Activated CD4-positive, CD25-positive, alpha-beta regulatory T cell treated with anti-CD3 and anti-CD28 coated beads, Interleukin-2, amount 50 U/mL, for 24 hours (primary cell): Measurements from ENCODE around the gene KAT7.

Source experiments
- ATAC-seq, 2 donors: fragments of 150-1000 bp; cut with Tn5 transposase; one replicate each; pipeline ENCODE4 v1.10.0; 2021; ENCODE audit warnings: mild to moderate bottlenecking in 1 of 2, moderate library complexity in 1 of 2

The KAT7 gene

GRCh38 chr17:49873466-49873865, 85.0 kb downstream of the KAT7 start:
- no peak for ATAC-seq

- no peak for ATAC-seq
These were observed 85.4 kb downstream of the KAT7 start for GRCh38 chr17:49873926-49874325.

- ATAC-seq, result no peak
These were observed 86.4 kb downstream of the KAT7 start for GRCh38 chr17:49874911-49875310.

GRCh38 chr17:49875685-49876084, 87.2 kb downstream of the KAT7 start:
- ATAC-seq, result no peak

GRCh38 chr17:49878931-49879904, 90.7 kb downstream of the KAT7 start:
- ATAC-seq, result no peak

- ATAC-seq, result peak; percentile 92 to 95
These were observed 92.0 kb downstream of the KAT7 start for GRCh38 chr17:49880291-49881053.

GRCh38 chr17:49881054-49881402, 92.5 kb downstream of the KAT7 start:
- ATAC-seq, result no peak

- ATAC-seq, result no peak
These were observed 94.0 kb downstream of the KAT7 start for GRCh38 chr17:49882434-49882833.
